HG02610 (cell line): Measurements from ENCODE around the gene TRIP6.
"Not testable (repeated sequence)": the region's sequence is repeated elsewhere in the genome, so short reads cannot be mapped to it uniquely, and the experiment has no call there.

Experiments used
- ATAC-seq: cut with Tn5 transposase; IDR thresholded peaks from one replicate; pipeline ENCODE4 v1.9.1; 2021; ENCODE audit warnings: mild to moderate bottlenecking, moderate library complexity; ENCODE audit not compliant: unreplicated experiment

TRIP6 gene

GRCh38 chr7:100837099-100837836, 29.9 kb upstream of the TRIP6 start:
- peak; percentile 80 for ATAC-seq

GRCh38 chr7:100839361-100839760, 27.8 kb upstream of the TRIP6 start:
- no peak for ATAC-seq

- ATAC-seq, result no peak
Measured at GRCh38 chr7:100840470-100841100, 26.6 kb upstream of the TRIP6 start.

- no peak for ATAC-seq
Measured at GRCh38 chr7:100847360-100847759, 19.8 kb upstream of the TRIP6 start.

GRCh38 chr7:100852048-100852872, 14.9 kb upstream of the TRIP6 start, which contains the start of gene SLC12A9:
TSS of gene SLC12A9 (plus strand) at chr7:100852713. CDS start at chr7:100854198, 1,485 bp downstream.
- peak; percentile 93 for ATAC-seq

DNA sequence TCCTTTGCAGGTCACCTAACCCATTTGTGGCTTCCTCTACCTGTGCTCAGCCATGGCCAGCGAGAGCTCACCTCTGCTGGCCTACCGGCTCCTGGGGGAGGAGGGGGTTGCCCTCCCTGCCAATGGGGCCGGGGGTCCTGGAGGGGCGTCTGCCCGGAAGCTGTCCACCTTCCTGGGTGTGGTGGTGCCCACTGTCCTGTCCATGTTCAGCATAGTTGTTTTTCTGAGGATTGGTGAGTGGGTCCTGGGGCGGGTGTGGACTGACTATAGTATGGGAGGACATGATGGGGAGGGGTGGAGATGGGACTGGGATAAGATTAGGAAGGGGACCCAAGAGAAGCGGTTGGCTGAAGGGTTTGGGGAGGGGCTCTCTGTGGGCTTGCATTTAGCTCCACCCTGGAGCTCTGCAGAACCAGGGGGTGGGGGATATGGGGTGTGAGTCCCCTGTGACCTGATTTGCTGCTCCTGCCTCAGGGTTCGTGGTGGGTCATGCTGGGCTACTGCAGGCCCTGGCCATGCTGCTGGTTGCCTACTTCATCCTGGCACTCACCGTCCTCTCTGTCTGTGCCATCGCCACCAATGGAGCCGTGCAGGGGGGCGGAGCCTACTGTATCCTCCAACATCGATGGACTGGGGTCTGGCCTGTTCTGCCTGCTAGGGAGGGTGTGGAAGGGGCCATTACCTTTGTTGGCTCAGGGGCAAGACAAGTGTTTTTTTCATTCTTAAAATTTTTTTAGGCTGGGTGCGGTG, 12.9 kb upstream of the TRIP6 start:
- ATAC-seq, result no peak

- not testable (repeated sequence) for ATAC-seq
Measured at GRCh38 chr7:100854899-100855298, 12.3 kb upstream of the TRIP6 start.

DNA sequence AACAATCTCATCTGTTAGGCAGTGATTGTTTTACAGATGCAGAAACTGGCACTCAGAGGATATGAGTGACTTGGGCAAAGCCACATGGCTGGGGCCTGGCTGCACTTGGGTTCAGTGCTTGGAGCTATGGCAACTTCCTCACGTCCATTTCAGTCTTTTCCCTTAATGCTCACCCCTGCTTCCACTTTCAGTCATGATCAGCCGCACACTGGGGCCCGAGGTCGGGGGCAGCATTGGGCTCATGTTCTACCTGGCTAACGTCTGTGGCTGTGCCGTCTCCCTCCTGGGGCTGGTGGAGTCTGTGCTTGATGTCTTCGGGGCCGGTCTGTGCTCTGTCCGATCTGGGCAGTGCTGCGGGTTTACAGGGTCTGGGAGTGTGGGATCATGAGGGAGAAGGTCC, 11.7 kb upstream of the TRIP6 start:
- no peak for ATAC-seq

GRCh38 chr7:100856871-100857282, 10.3 kb upstream of the TRIP6 start:
- no peak for ATAC-seq

GRCh38 chr7:100859856-100860255, 7.3 kb upstream of the TRIP6 start:
- no peak for ATAC-seq

DNA sequence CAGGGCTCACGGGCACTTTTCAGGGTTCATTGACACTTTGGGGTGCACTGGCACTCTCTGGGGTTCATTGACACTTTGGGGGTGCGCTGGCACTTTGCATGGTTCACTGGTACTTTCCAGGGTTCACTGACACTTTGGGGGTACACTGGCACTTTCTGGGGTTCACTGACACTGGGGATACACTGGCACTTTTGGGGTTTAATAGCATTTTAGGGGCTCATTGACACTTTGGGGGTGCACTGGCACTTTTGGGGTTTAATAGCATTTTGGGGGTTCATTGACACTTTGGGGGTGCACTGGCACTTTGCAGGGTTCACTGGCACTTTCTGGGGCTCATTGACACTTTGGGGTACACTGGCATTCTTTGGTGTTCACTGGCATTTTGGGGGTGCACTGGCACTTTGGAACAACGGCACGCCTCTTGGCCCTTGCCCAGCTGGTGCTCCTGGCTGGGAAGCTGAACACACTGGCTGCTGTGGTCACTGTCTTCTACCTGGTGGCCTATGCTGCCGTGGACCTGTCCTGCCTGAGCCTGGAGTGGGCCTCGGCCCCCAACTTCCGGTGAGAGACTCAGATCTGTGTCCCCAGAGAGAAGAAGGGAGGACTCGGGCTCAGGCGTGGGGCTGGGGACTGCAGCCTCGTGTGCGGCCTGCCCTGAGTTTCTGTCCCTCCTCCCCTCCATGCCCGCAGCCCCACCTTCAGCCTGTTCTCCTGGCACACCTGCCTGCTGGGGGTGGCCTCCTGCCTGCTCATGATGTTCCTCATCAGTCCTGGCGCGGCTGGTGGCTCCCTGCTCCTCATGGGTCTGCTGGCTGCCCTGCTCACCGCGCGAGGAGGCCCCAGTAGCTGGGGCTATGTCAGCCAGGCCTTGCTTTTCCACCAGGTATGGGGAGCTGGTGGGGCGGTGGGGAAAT, 6.2 kb upstream of the TRIP6 start:
- no peak for ATAC-seq

GRCh38 chr7:100861616-100861985, 5.6 kb upstream of the TRIP6 start:
- no peak for ATAC-seq

DNA sequence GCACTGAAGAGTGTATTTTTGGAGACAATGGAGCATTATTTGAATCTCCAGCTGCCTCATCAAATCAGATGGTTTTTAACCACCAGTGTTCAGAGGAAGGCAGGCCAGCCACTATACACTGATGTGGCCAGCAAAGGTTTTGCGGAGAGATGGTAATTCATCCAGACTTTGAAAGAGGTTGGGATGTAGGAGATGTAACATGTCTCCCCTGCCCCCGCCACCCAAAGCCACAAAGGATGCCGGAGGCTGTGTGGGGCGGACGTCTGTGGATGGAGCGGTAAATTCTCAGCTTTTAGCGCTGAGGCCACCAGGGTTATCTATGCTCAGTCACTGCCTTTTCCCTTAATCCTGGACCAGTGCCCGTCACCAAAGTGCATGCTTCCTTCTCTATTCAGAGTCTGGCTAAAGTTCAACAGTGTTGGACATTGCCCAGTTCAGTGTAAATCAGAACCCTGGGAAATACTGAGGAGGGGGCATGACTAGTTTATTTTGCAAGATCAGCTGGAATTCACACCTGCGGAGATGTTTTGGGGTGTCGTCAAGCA, 3.7 kb upstream of the TRIP6 start:
- ATAC-seq, result no peak

DNA sequence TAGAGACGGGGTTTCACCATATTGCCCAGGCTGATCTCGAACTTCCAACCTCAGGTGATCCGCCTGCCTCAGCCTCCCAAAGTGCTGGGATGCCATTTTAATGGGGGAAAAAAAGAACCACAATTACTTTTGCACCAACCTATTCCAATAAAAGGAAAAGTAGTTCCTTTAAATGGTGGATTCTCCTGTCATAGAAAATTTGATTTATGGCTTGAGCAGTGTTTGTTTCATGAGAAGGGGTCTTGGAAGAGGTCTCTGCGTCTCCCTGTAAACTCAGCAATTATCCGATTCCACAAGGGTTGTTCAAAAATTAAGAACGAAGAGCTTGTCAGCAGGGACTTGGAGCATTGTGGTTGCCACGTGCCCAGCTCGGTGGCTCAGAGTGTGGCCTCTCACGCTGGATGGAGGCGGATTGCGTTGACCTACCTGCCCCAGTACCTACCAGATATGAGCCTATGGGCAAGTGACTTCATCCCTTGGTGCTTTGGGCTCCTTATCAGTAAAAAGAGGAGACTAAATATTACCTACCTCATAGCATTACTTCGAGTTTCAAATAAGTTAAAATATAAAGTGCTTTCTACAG, 2.8 kb upstream of the TRIP6 start:
- ATAC-seq, result no peak

DNA sequence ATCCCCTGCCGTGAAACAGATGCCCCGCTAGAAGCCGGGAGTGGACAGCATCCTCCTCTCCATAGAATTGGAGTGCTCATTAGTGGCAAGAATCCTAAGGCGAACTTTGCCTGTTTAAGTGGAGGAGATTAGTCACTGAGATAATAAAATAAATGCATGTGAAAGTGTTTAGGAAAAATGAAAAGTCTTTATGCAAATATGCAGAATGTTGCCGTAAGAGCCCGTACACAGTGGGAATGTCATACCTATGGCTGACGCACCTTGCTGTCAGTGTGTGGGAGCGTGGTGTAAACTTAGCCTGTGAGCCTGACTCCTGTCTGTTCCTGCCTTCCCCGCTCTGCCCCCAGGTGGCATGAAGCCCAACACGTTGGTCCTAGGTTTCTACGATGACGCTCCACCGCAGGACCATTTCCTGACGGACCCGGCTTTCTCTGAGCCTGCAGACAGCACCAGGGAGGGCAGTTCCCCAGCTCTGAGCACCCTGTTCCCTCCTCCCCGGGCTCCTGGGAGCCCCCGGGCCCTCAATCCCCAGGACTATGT, 1.7 kb upstream of the TRIP6 start:
- no peak for ATAC-seq

GRCh38 chr7:100865938-100866728, 1.1 kb upstream of the TRIP6 start:
- ATAC-seq, result no peak

DNA sequence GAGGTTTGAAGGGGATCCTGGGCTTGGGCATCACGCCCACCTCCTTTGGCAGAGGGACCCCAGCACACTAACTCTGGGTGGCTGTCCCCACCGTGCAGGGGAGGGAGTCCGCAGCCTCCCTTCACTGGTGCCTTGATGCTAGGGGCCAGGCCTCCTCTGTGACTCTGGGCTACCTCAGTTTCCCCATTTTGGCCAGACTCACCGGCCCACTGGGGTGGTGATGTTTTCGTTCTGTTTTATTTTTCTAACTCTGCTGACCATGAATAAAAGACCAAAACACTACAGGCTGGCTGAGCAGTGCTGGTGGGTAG, 503 bp upstream of the TRIP6 start:
- ATAC-seq, result no peak

DNA sequence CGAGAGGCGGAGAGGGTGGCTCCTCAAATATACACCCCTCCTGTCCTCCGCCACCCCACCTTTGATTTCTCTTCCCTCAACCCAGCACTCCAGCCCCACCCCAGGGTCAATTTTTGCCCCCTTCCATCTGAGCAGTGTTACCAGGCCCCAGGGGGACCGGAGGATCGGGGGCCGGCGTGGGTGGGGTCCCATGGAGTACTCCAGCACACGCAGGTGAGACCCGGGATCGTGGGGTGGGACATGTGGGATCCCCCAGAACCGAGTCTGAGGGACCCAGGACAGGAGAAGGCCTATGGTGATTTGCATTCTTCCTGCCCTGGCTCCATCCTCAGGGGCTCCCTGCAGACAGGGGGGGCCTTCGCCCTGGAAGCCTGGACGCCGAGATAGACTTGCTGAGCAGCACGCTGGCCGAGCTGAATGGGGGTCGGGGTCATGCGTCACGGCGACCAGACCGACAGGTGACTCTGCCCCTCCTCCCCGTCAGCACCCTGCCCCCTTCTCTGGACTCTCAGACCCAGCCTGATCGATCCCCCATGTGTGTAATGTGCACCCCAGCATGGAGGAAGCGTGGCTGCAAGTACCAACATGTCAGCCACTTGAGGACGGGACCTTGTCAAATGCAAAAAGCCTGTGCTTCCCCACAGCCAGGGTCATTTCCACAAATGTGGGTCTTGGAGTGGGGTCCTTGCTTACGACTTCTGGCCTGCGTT, 744 bp downstream of the TRIP6 start:
- no peak for ATAC-seq
